KBM-7 (cell line): ENCODE measurements around the gene TECR.
A peak's percentile ranks its signal among the peaks of the same experiment; 100 is the strongest.
"Not testable (repeated sequence)": the region's sequence is repeated elsewhere in the genome, so short reads cannot be mapped to it uniquely, and the experiment has no call there.

ENCODE experiments used
- DNase-seq: peaks from one replicate; pipeline ENCODE4 v3.0.0-alpha.2; 2015
- in situ Hi-C: fragments of 300-500 bp; cut with MboI; formaldehyde crosslinking; loops from 2 replicates; pipeline ENCODE4 v1.14.3; 2020; ENCODE audit warnings: low sequenced_read_pairs, low pct_unique_long_range_greater_than_20kb, mixed read lengths

The TECR gene

DNA sequence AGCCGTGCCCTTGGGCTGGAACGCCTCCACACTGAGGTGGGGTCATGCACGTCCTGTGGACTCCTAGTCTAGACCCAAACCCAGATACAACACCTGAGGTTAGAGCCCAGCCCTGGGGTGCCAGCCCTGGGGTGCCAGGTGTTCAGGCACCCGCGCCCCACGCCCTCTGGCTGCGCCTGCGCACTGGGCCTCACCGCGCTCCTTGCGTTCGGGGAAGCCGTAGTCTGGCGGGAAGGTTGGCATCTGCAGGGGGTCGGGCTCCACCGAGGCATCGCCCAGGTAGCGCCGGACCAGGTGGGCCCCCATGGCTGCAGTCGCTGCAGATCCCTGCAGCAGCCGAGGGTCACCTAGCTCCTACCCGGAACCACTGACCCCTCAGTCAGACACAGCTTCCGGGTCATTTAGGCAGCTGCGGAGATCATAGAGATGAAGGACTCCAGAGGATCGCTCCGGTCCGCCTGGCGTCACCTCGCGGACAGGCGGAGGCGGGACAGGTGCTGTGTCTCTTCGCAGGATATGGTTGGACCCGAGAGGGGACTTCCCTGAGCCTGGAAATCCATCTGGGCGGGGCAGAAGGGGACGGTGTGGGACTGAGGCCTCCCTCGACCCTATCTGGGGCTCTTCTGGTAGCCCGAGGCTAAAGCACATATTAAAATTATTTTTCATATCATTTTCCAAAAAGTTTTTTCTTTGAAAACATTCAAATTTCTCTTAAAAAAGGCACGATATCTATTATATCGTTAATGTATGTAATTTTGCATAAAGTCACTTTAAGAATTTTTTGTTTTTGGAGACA, 42.5 kb downstream of the TECR start, which contains the start of gene NDUFB7:
NDUFB7 (minus strand) TSS at position 372 of the 796 bp plus-strand sequence; CDS start at position 306, 66 bp downstream.
- peak; percentile 92 for DNase-seq
- in situ Hi-C loops, result loop anchor here (10.0 kb wide), 1 partner anchor 113 kb away; no protein-coding TSS in a partner anchor

DNA sequence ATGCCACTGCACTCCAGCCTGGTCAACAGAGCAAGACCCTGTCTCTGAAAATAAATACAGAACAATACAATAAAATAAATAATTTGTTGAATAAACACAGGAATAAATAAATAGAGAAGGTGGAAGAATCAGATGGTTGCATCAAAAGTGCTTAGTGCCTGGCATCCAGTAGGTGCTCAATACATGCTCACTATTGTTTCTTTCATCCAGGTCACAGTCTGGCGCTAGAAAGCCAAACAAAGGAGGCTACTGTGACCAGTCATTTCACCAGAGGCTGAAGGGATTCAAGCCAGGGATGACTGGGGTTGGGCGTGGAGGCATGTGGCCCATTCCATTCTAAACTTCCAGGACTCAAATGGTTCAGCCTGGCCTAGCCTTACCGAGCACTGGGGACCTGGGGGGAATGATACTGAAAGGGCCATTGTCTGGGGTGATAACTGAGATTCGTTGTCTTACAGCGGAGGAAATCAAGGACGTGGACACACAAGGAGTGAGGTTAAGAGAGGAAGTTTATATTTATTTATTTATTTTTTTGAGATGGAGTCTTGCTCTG, 46.1 kb downstream of the TECR start:
- in situ Hi-C loops, result loop anchor here (10.0 kb wide), 1 partner anchor 109 kb away; no protein-coding TSS in a partner anchor
- DNase-seq, result no peak

DNA sequence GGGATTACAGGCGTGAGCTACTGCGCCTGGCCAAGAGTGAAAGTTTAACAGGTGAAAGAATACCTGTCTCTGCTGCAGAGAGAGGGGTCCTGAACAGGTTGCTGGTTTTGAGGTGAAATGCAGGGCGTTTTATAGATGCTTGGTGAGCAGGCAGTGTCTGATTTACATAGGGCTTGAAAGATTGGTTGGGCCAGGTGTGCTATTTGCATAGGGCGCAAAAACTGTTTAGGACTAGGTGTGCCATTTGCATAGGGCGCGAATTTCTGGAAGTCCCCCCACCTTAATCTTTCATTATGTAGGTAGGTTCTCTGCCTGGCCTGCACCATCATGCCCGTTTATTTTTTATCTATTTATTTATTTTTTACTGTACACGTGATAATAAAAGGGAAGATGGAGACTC, 47.0 kb downstream of the TECR start:
- DNase-seq, result no peak
- in situ Hi-C loops, result loop anchor here (10.0 kb wide), 1 partner anchor 108 kb away; no protein-coding TSS in a partner anchor

DNA sequence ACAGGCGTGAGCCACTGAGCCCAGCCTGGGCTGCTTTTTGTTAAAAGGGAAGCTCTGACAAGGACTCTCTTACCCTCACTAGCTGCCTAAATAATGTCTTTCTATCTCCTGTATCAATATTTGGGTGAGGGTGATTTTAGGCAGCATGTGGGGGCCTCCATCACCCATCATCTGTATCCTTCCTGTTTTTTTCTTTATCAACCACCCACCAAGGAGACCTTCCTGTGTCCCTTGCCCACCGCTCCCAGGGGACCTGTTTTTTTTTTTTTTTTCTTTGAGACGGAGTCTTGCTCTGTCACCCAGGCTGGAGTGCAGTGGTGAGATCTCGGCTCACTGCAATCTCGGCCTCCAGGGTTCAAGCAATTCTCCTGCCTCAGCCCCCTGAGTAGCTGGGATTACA, 47.9 kb downstream of the TECR start:
- in situ Hi-C loops, result loop anchor here (10.0 kb wide), 1 partner anchor 108 kb away; no protein-coding TSS in a partner anchor
- DNase-seq, result no peak

DNA sequence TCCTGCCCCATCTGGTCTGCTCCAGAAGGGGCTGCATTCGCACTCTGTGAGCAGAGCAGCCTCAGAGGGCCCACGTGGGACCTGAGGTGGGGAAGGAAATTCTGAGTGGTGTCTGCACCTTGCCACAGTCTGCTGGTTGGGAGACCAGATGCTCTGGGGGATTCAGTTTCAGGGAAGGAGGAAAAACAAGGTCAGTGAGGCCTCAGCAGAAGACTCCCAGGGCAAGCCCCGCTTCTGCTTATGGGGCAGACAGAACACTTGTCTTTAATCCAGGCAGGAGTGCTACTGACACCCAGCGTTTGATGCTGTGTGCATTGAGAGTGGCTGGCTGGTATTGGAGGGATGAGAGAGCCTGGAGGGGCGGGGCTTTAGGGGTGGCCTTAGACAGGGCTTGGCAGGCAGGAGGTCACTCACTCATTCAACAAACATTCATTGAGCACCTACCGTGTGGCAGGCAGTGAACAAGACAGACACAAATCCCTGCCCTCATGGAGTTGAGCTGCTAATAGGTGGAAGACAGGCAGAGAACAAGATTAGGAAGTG, 48.6 kb downstream of the TECR start:
- in situ Hi-C loops, result loop anchor here (10.0 kb wide), 1 partner anchor 107 kb away; no protein-coding TSS in a partner anchor
- DNase-seq, result no peak

DNA sequence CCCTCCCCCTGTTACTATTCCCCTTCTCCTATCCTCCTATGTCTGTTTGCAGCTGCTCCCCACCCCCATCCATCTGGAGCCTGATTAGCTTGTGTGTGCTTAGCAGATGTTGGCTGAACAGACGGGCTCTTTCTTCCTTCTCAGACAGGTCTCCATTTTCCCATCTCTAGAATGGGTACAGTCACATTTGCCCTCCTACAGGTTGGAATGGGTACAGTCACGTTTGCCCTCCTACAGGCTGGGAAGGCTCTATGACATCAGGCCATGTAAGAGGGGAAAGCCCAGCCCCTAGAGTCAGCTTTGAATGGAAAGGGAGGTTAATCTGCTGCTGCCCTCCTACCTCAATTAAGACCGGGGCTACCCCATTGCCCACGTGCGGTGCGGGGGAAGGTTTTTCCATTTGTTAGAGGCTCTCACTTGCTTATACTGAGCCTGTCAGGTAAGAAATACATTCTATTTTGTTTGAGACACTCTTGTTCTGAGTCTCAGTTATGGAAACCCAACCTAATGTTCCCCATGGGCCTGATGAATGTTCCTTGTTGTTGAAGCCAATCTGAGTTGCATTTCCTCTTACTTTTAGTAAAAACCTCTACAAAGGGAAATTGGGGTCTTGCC, 51.3 kb downstream of the TECR start:
- DNase-seq, result no peak
- in situ Hi-C loops, result no loop called here

DNA sequence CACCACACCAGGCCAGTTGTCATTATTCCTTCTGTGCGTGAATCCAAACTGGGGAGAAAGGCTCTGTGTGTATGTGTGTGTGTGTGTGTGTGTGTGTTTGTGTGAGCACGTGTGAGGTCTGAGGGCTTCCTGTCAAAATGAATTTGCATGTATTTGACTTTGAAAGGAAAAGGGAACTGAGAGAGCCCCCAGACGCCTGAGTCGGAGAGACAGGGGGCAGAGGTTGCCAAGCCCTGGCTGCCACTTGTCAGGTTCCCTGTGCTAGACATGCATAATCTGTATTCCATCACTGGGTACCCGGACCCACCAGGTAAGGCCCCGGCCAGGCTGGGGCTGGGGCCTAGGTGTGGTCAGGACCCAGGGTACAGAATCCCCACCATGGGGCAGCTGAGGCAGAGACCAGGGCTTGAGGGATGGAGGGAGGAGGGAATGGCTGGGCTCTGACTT, 53.5 kb downstream of the TECR start, which contains the start of gene CLEC17A:
CLEC17A (plus strand) TSS at position 191 of the 447 bp plus-strand sequence; CDS start at position 268, 77 bp downstream.
- in situ Hi-C loops, result no loop called here
- no peak for DNase-seq

DNA sequence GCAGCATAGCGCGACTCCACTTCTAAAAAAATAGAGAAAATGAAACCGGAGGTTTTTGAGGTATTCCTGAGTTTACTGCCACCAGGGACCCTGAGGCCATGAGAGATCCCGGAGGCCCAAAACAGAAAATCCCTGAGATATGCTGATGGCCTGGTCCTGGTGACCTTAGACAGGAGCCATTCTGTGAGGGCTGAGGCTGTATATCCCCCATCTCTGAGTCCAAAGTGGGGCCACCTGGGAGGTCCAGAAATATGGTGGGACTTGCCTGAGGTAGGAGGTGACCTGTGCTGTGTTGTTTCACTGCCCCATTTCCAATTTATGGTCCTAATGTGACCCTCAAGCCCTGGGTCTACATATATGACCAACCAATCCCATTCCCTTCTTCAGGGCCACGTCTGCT, 55.0 kb downstream of the TECR start:
- DNase-seq, in situ Hi-C loops: not testable (repeated sequence)

DNA sequence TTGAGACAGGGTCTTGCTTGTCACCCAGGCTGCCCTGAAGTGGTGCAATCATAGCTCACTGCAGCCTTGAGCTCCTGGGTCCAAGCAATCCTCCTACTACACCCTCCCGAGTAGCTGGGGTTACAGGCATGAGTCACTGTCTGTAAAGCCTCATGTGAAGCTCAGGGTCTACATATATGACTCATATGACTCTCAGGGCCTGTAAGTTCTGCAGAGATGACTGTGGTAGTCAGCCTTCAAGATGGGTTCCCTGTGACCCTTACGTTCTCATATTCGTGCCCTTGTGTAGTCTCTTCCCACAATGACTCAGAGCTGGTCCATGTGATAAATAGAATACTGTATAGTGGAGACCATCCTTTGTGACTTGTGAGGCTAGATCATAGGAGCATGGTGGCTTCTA, 55.8 kb downstream of the TECR start:
- in situ Hi-C loops, DNase-seq: not testable (repeated sequence)

DNA sequence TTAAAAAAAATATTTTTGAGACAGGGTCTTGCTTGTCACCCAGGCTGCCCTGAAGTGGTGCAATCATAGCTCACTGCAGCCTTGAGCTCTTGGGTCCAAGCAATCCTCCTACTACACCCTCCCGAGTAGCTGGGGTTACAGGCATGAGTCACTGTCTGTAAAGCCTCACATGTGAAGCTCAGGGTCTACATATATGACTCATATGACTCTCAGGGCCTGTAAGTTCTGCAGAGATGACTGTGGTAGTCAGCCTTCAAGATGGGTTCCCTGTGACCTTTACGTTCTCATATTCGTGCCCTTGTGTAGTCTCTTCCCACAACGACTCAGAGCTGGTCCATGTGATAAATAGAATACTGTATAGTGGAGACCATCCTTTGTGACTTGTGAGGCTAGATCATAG, 60.0 kb downstream of the TECR start:
- in situ Hi-C loops, result not testable (repeated sequence)

DNA sequence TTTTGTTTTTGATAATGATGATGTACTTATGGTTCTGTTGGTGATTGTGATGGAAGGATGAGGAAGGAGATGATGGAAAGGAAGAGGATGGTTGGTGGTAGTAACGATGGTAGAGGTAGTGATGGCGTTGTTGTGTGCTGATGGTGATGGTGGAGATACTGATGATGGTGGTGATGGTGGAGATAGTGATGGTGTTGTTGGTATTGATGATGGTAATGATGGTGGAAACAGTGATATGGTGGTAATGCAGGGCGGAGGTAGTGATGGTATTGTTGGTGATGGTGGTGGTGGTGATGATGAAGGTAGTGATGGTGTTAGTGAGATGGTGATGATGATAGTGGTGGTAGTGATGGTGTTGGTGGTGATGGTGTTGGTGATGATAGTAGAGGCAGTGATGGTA, 66.2 kb downstream of the TECR start:
- no peak for DNase-seq
- in situ Hi-C loops, result no loop called here

More for the DNA sequence above, 60.0 kb downstream of the TECR start:
- DNase-seq, result not testable (repeated sequence)

DNA sequence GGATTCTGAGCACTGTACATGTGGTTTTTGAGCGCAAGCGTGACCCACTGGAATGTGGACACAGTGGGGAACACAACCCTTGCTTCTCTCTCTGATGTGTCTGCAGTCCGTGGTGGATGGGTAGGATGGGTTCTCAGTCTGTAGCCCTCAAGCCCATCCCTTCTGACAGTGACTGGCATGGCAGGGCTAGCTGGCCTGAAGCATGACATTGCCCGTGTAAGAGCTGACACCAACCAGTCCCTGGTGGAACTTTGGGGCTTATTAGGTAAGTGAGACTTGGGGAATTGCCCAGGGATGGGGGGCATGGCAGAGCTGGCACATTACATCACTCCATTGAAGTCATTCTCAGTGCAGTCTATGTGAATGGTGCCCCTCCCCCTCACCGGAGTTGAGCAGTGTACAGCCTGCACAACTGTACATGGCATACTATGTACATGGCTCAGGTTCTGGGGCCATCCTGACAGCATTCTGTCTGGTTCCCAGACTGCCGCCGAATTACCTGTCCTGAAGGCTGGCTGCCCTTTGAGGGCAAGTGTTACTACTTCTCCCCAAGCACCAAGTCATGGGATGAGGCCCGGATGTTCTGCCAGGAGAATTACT, 70.3 kb downstream of the TECR start:
- in situ Hi-C loops, result no loop called here

DNA sequence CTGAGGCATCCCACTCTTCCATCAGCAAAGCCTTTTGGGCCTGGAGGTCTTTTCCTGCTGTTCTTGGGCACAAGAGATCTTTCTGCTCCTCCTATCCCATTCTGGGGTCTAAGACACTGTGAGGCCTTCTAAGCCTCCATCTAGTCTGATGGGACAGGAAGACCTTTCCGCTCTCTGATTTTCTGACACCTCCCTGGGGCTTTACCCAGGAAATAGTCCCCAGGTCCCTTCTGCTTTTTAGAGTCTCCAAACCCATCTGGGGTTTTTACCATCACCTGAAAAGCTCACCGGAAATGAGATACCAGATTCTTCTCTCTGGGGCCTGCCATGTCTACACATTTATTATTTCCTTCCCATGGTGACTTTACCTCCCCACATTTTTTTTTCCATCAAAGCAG, 74.6 kb downstream of the TECR start:
- in situ Hi-C loops, result no loop called here
- peak; percentile 35 for DNase-seq

More for the DNA sequence above, 70.3 kb downstream of the TECR start:
- DNase-seq, result no peak

DNA sequence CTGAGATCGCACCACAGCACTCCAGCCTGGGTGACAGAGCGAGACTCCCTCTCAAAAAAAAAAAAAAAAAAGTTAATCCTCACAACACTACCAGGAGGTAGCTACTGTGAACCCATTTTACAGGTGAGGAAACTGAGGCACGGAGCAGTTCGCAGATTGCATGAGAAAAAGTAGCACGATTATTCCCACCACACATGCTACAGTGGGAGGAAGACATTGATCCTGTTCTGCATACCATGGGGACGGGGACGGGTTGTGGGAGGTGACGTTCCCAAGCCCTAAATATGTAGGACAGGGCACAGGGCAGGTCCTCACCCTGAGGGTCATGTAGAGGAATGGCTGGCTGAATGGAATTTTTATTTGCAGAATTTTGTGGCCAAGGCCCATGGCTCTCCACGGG, 77.2 kb downstream of the TECR start:
- no peak for DNase-seq
- in situ Hi-C loops, result no loop called here

DNA sequence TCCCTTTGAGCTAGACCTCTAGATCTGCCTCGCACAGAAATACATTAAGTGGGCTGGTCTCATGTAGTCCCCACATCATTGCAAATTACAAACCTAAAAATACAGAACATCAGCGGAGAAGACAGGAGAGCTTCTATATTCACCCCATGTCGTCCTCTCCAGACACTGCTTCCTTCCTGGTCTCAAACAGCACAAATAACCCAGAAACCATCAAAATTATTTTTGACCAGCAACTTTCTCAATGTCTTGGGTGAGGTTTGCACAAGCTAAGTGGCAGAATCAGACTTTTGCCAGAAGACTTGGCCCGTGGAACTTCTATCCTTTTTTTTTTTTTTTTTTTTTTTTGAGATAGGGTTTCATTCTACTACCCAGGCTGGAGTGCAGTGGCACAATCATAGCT, 81.7 kb downstream of the TECR start:
- DNase-seq, result no peak
- in situ Hi-C loops, result no loop called here

DNA sequence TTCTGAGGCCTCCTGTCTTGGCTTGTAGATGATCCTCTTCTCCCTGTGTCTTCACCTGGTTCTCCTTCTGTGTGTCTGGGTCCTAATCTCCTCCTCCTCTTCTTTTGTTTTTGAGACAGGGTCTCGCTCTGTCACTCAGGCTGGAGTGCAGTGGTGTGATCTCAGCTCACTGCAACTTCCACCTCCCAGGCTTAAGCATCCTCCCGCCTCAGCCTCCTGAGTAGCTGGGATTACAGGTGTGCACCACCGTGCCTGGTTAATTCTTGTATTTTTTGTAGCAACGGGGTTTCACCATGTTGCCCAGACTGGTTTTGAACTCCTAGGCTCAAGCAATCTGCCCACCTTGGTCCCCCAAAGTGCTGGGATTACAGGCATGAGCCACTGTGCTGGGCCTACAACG, 82.8 kb downstream of the TECR start:
- in situ Hi-C loops, DNase-seq: not testable (repeated sequence)

DNA sequence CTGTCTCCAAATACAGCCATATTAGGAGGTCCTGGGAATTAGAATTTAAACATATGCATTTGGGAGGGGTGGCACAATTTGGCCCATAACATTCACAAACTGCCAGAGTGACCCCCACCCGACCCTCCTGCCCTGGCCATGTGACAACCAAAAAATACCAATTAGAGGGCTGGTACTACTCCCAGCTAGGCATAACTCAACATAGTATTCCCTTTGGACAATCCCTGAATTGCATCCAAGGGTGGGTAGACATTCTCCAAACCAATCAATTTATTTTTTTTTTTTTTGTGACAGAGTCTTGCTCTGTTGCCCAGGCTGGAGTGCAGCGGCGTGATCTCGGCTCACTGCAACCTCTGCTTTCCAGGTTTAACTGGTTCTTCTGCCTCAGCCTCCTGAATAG, 83.3 kb downstream of the TECR start:
- in situ Hi-C loops, result no loop called here
- DNase-seq, result no peak

DNA sequence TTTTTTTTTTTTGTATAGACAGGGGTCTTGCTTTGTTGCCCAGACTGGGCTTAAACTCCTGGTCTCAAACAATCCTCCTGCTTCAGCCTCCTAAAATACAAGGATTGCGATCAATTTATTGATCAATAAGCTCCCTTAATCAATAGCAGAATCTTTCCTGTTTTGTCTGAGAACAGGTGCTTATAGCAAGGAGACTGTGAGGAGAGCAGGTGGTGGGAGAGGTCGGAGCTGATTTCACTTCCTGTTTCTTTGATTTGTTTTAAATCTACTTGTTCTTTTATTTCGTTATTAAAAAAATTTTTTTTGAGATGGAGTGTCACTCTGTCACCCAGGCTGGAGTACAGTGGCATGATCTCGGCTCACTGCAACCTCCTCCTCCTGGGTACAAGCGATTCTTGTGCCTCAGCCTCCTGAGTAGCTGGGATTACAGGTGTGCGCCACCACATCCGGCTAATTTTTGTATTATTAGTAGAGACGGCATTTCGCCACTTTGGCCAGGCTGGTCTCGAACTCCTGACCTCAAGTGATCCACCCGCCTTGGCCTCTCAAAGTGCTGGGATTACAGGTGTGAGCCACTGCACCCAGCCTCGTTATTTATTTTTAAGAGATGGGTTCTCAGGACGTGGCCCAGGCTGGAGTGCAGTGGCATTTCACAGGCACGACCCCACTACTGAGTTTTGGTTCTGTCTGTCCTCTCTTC, 84.2 kb downstream of the TECR start:
- in situ Hi-C loops, DNase-seq: not testable (repeated sequence)

DNA sequence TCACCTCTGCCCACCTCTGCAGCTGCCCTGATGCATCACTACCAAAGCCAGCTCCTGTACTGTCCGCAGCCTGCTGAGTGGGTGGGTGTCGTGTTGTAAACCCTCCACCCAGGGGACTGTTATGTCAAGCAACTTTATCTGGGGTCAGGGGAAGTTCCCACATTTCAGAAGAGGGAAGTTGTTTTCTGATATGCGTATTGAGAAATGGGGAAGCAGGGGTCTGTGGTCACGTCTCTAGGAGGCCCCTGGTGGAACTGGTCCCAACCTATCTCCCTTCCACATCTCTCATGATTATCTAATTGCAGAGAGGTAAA, 84.7 kb downstream of the TECR start:
- in situ Hi-C loops, result no loop called here
- DNase-seq, result peak; percentile 79
